Activated CD8-positive, alpha-beta memory T cell treated with anti-CD3 and anti-CD28 coated beads for 36 hours (primary cell): ENCODE measurements around the gene PSMD9. TPM values are rescaled to one million over a fixed set of nuclear protein-coding genes. Genes with fewer than 3 reads are reported as not detected.
"Not testable (repeated sequence)": the region's sequence is repeated elsewhere in the genome, so short reads cannot be mapped to it uniquely, and the experiment has no call there.

ENCODE experiments used
- CTCF ChIA-PET: fragments of 350-600 bp; sonication (Branson Sonifier 250); formaldehyde crosslinking; loops from one replicate; lab custom pipeline; 2021; ENCODE audit warnings: antibody characterized with exemption; lab: Charles Lee
- POLR2A ChIA-PET: fragments of 350-600 bp; sonication (Branson Sonifier 250); formaldehyde crosslinking; loops from one replicate; lab custom pipeline; 2021; ENCODE audit warnings: antibody characterized with exemption; lab: Charles Lee
- total RNA-seq, 2 experiments: library from RNA; stranded (reverse); gene quantifications; one replicate each; pipeline ENCODE4 v1.2.3, GENCODE V29; 2021

Gene PSMD9, protein sequence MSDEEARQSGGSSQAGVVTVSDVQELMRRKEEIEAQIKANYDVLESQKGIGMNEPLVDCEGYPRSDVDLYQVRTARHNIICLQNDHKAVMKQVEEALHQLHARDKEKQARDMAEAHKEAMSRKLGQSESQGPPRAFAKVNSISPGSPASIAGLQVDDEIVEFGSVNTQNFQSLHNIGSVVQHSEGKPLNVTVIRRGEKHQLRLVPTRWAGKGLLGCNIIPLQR
- total RNA-seq, result 10 to 100 TPM; 70.8 to 73.7 TPM

DNA sequence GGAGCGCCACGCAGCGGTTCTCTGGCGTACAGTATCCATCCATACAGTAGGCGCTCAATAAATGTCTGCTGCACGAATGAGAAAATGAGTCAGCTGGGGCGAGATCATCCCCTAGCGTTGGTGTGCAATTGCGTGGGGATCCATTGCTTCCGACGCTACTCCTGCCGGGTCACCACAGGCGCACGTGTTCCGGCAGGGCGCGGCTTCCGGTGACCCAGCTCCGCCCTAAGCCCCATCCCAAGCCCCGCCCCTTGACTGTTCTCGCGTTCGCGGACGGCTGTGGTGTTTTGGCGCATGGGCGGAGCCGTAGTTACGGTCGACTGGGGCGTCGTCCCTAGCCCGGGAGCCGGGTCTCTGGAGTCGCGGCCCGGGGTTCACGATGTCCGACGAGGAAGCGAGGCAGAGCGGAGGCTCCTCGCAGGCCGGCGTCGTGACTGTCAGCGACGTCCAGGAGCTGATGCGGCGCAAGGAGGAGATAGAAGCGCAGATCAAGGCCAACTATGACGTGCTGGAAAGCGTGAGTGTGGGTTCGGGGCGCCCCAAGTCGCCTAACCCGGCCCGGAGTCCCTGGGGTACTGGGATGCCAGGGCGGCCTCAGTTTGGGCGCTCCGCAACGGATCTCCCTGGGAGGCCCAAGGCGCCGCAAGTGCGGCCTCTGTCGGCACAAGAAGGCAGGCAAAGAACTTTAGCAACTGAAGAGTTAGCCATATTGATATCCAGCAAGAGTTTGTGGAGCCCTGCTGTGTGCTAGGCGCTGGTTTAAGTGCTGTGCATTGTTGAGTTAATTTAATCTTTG is at the start of gene PSMD9:
PSMD9 (plus strand) TSS at position 313 of the 796 bp plus-strand sequence; CDS start at position 380, 67 bp downstream.
- POLR2A ChIA-PET, result interaction anchor here (0.6 to 1.4 kb wide), 6 partner anchors 76 to 215 kb away, joined by 3 to 11 read pairs (median 5); partner anchors contain the start of genes RHOF and TMEM120B

DNA sequence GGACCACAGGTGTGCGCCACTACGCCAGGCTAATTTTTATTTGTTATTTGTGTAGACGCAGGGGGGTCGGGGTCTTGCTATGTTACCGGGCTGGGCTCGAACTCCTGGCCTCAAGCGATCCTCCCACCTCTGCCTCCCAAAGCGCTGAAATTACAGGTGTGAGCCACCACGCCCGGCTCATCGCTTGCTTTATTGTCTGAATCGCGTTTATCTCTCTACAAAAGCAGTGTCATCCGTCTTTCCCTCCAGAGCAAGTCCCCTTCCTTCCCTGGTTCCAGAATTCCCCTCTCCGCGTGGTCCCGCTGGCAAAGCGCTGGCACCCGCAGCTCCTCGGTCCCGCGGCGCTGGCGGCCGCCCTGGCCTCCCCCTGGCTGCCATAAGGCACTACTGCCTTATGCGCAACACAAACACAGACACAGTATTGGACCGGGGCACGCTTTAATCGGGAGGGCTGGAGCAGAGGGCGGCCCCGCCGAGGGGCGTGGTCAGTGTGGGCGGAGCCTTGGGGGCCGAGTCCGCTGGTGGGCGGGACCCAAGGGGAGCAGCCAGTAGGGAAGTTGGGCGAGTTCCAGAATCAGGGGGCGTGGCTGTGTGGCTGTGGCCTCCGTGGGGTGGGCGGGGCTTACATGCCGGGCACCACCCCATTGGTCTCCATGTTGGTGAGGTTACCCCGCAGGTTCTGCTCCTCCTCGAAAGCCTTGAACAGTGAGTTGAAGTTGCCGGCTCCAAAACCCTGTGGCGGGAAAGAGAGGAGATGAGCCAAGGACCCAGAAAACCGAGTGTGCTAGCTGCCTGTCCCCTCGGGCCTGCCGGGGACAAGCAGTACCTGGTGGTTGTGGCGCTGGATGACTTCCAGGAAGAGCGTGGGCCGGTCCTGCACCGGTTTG is 49.2 kb upstream of the PSMD9 start:
- ChIA-PET CTCF (interaction anchor here (0.7 to 3.2 kb wide), 7 partner anchors 10 to 57 kb away, joined by 3 to 30 read pairs (median 4); partner anchors contain the start of gene RHOF), POLR2A (interaction anchor here (0.5 to 0.9 kb wide), 3 partner anchors 35 to 940 kb away, joined by 3 to 5 read pairs (median 4); no protein-coding TSS in a partner anchor)

More for the DNA sequence above, at the start of gene PSMD9:
- CTCF ChIA-PET, result interaction anchor here (0.5 to 7.7 kb wide), 18 partner anchors 11 to 140 kb away, joined by 3 to 97 read pairs (median 4); partner anchors contain the start of genes CFAP251 and RHOF

DNA sequence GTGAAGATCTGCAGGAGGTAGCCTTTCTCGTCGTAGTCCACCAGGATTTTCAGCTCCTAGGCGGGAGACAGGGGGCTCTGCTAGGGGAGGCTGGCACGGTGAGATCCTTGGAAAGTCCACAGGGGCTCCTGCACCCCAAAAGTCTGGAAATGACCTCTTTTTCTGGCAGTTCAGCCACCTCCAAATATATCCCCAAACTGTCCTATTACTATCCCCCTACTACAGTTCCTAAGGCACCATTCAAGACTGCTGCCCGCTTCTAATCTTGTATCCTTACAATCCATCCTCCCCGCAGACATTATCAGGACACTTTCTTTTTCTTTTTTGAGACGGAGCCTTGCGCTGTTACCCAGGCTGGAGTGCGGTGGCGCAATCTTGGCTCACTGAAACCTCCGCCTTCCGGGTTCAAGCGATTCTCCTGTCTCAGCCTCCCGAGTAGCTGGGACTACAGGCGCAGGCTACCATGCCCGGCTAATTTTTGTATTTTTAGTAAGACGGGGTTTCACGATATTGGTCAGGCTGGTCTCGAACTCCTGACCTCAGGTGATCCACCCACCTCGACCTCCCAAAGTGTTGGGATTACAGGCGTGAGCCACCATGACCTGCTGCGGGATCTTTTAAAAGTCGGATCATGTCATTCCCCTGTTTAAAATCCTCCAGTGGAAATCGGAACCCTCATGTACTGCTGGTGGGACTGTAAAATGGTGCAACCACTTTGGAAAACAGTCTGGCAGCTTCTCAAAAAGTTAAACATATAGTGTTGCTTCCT is 48.4 kb upstream of the PSMD9 start:
- ChIA-PET POLR2A (interaction anchor here (0.6 kb wide), 1 partner anchor 190 kb away, joined by 6 read pairs; no protein-coding TSS in a partner anchor), CTCF (interaction anchor here (0.7 to 1.2 kb wide), 2 partner anchors 10 to 44 kb away, joined by 3 to 4 read pairs; no protein-coding TSS in a partner anchor)

DNA sequence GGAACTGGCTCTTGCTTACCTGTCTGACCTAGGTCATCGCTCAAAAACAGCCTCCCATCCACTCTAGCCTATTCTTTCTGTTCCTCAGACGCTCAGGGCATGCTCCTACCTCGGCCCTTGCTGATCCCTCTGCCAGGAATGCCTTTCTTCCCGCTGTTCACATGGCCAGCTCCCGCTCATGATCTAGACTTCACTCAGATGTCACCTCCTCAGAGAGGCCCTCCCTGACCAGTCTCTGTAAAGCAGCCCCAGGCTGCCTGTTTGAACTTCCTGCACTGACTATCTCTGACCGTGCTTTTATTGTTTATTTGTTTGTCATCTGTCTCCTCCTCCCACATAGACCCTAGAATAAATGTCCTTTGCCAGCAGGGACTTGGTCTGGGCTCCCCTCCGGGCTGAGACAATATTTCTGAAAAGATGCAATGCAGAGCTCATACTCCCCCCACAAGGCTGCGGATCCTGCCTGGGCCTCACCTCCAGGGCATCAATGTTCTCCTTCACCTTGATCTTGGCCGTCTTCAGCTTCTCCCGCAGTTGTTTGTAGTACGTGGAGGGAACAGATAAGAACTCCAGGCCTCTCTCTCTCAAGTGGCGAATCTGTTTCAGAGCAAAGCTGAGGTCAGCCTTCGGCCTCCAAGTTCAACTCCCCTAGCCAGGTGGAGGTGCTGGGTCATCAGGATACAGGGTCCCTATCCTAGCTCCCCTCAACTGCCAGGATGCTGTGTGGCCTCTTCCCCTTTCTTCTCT is 45.2 kb upstream of the PSMD9 start:
- ChIA-PET CTCF (interaction anchor here (0.7 to 1.0 kb wide), 3 partner anchors 9 to 621 kb away, joined by 3 to 6 read pairs (median 3); no protein-coding TSS in a partner anchor), POLR2A (no interaction called here)

DNA sequence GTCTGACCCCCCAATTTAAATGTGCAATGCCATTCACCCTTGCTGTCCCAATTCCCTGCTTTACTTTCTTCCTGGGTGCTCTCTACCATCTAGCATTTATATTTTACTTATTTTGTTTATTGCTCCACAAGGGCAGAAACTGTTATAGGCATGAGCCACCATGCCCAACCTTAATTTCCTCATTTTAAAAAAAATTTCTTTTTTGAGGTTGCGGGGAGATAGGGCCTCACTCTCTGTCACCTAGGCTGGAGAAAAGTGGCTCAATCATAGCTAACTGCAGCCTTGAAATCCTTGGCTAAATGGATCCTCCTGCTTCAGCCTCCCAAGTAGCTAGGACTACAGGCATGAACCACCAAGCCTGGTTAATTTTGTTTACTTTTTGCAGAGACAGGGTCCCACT is 42.9 kb upstream of the PSMD9 start:
- ChIA-PET CTCF (no interaction called here), POLR2A (no interaction called here)

DNA sequence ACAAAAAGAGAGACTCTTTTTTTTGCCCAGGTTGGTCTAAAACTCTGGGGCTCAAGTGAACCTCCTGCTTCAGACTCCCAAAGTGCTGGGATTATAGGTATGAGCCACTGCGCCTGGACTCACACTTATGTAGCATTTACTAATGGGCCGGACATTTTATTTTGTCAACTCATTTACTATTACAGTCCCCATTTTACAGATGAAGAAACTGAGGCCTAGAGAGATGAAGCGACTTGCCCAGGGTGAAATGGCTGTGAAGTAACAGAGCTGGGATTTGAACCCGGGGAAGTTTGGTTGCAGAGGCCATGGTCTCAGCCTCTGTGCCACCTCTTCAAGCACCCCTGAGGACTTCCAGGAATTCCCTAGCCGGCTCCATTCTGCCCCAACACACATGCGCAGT is 39.4 kb upstream of the PSMD9 start:
- CTCF ChIA-PET, result no interaction called here
- POLR2A ChIA-PET, result no interaction called here

DNA sequence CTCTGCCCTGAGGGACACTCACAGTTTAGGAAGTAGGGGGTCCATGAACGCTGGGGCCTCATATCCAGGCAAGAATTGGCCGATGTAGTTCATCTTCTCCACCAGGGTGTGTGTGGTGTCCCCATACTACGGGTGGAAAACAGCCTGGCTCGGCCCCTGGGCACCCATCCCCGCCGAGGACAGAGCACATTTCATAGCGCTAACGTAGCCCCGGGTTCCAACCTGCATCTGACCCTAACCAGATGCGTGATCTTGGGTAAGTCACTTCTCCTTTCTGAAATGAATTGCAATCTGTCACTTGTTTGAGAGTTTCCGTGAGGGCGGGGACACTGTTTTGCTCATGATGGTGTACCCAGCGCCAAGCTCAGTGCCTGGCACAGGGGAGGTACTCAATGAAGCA is 38.9 kb upstream of the PSMD9 start:
- CTCF ChIA-PET, result interaction anchor here (0.7 kb wide), 1 partner anchor 99 kb away, joined by 4 read pairs; no protein-coding TSS in a partner anchor
- POLR2A ChIA-PET, result no interaction called here

DNA sequence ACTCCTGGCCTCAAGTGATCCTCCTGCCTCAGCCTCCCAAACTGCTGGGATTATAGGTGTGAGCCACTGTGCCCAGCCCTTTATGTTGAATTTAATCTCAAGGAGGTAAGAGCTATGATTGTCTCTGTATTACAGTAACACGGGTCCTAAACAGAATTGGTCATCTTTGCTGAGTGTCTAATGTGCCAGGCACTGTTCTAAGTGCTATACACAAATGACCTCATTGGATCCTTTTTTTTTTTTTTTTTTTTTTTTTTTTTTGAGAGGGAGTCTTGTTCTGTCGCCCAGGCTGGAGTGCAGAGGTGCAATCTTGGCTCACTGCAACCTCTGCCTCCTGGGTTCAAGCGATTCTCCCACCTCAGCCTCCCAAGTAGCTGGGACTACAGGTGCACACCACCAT is 36.2 kb upstream of the PSMD9 start:
- CTCF ChIA-PET, result interaction anchor here (0.6 to 0.7 kb wide), 3 partner anchors 188 to 420 kb away, joined by 3 to 5 read pairs (median 3); no protein-coding TSS in a partner anchor
- POLR2A ChIA-PET, result not testable (repeated sequence)

DNA sequence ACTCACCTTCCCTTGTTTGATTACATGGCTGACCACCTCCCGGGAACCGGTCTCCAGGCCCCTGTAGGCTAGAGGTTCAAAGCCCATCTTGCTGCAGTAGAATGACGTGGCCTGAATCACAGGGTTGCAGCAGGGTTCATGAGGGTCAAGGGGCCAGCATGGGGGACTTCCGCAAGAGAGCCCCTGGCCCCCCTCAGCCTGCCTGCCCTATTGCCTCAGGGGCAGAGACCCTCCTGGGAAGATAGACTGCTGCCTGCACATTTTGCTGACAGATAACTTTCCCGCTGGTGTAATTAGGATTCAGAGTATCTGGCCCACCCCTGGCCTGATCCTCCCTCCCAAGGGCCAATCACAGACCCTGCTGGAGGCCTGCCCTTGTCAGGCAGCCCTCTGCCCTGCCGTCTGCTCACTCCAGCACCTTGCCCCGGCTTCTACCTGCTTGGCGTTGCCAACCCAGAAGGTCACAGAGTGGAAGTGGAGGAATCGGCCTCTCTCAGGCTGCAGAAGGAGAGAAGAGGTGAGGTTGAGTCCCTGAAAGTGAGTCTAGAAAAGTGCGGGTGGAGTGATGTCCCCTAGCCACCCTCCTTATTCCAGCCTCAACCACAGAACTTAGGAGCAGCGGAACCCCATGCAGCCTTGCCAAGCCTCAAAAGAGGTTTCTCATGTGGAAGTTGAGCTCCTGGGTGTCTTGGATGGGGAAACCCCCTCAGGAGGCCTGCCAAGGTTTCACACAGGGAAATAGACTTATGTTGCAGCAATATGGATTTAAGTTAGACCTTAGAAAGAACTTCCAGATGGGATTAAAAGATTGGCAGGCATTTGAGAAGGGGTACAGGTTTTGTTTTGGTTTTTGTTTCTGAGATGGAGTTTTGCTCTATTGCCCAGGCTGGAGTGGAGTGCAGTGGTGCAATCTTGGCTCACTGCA is 31.0 kb upstream of the PSMD9 start:
- ChIA-PET CTCF (no interaction called here), POLR2A (no interaction called here)

DNA sequence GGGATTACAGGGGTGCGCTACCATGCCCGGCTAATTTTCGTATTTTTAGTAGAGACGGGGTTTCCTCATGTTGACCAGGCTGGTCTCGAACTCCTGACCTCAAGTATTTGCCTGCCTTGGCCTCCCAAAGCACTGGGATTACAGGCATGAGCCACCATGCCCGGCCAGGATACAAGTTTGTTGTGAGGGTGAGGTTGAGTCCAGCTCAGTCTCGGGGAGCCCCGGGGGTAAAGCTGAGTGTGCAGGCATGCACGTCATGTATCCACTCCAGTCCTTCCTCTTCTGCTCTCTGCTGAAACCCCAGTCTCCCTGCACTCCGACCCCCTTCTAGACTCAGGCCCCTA is 30.3 kb upstream of the PSMD9 start:
- ChIA-PET CTCF (interaction anchor here (0.6 kb wide), 1 partner anchor 165 kb away, joined by 3 read pairs; no protein-coding TSS in a partner anchor), POLR2A (no interaction called here)

DNA sequence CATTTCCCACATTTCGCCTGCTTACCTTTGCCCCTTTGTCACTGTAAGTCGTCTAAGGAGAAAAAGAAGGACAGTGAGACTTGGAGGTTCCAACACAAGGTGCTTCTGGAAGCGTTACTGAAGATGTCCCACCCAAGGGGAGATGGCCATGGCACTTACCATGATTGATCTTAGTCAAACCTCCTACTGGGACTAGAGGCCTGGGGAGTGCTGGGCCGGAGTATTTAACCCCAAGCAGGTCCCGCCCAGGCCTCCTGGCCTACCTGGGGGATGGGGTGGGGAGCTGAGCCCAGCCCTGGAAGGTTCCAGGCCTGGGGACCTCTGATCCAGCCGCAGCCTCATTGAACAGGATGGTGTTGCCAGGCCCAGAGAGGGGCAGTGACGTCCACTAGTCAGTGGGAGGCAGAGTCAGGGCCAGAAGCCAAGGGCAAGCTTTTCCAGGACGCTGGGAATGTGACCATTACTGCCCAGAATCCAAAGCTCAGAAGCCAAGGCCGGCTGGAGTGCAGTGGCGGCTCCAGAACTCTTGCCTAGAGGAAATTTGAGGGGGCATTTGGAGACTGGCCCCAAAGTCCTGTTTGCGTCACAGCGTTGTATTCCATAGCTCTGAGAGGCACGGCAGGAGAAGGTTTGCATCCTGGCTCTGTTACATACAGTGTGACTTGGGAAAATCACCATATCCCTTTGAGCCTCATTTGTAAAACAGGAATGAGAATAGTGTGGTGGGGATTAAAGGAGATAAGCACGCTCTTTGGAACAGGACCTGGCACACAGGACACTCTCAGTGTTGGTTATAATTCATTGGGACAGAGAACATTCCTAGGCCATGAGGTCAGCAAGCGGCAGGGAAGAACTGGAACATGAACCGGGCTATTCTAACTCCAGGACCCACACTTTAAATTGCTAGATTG is 29.7 kb upstream of the PSMD9 start, which contains the start of gene HPD:
HPD (minus strand) TSS at position 198 of the 911 bp plus-strand sequence; CDS start at position 162, 36 bp downstream.
- ChIA-PET POLR2A (no interaction called here), CTCF (interaction anchor here (0.5 to 1.3 kb wide), 4 partner anchors 8 to 680 kb away, joined by 3 to 5 read pairs (median 3); partner anchors contain the start of gene RHOF)

DNA sequence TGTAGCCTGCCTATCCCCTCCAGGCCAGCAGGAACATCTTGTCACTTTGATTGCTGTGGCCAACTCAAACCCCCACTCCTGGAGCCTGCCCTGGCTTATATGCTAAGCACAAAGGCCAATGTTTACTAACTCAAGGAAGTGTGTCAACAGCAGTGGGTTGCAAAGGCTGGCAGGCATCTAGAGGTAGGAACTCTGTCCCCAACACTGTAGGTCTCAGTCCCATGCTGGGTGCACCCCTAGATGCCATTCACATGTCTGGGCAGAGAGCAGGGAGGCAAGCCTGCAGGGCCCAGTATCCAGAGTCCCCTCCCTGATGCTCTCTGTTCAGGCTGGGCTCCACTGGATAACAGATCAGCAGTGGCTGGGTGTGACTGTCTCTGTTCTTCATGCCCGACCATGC is 28.3 kb upstream of the PSMD9 start:
- POLR2A ChIA-PET, result no interaction called here

DNA sequence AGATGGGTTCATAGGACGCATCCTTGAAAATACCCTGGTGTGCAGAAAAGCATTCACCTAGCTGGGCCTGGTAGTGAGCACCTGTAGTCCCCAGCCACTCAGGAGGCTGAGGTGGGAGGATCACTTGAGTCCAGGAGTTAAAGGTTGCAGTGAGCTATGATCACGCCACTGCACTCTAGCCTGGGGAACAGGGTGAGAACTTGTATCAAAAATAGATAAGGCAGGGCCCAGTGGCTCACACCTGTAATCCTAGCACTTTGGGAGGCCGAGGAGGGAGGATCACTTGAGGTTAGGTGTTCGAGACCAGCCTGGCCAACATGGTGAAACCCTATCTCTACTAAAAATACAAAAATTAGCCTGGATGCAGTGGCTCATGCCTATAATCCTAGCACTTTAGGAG is 27.9 kb upstream of the PSMD9 start:
- POLR2A ChIA-PET, CTCF ChIA-PET: not testable (repeated sequence)

More for the DNA sequence above, 28.3 kb upstream of the PSMD9 start:
- CTCF ChIA-PET, result no interaction called here

DNA sequence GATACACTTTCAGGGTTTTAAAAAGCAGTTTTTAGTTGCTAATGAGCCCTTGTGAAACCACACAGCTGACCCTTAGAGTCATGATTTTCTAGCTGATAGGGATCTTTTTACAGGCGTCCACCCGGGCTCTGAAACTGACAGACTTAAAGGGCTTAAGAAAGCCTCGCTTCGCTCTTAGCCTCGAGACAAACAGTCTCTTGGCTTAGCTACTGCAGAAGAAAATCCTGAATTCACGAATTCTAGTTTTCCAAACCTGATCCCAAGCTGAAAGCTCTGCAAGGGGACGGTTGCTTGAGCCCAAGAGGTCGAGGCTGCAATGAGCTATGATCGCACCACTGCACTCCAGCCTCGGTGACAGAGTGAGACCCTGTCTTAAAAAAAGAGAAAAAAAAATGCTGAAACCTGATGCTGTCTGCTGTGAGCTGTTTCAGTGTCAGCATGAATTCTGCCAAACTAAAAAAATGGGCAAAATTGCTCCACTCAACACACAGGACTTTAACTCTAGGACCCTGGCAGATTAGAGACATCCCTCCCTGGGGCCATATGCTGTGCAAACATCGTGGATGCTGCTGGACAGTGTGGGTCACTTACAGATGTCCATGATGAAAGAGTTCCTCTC is 26.8 kb upstream of the PSMD9 start:
- ChIA-PET POLR2A (no interaction called here), CTCF (interaction anchor here (0.6 kb wide), 1 partner anchor 19 kb away, joined by 4 read pairs; no protein-coding TSS in a partner anchor)

DNA sequence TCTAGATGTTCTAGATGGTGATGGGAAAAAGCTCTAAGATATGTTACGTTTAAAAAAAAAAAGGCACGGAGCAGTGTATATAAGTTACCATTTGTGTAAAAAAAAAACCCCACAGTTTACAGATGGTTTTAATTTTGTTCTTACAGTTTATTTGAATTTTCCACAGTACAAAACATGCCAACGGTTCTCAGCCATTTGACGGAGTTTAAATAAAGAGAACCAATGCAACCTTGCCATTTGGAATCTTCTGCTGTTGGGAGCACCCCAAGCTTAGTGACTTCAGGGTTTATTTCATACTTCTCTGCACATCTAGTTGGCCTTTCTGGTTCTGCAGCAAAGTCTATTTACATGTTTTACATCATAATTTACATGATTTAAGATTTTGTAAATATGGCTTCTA is 22.3 kb upstream of the PSMD9 start:
- POLR2A ChIA-PET, result no interaction called here
- CTCF ChIA-PET, result interaction anchor here (0.6 kb wide), 1 partner anchor 241 kb away, joined by 3 read pairs; no protein-coding TSS in a partner anchor
